ENCODE data around the gene HDGFL3.

DNA sequence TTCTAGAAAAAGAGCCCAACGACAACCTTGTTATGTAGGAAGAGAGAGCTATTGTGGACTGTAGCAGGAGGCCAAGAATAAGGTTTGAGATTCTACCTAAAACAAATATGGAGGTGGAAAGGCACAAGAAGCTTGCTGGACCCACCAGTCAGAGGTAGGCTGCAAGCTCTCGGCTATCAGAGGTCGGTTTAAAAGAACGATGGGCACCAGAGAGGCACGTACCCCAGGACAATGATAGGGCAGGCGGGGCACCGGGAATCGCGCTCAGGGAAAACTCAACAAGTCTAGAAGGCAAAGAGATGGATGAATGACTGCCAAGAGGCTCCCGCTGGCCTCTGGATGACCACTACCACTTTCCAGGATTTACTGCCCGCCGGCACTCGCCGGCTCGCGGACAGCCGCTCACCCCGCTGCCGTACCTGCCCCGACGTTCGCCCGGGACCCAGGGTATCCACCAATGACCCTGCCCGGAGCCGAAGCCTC is 1.1 kb downstream of the HDGFL3 start:
- TF ChIP-seq CTCF (conservative IDR thresholded peaks at IDR 0.05; ENCODE audit: low read depth in 2 of 2): no peak
- no peak for TF ChIP-seq EZH2 (IDR thresholded peaks at IDR 0.05; ENCODE audit: low read depth, unreplicated experiment)
- TF ChIP-seq, protein P1, sequence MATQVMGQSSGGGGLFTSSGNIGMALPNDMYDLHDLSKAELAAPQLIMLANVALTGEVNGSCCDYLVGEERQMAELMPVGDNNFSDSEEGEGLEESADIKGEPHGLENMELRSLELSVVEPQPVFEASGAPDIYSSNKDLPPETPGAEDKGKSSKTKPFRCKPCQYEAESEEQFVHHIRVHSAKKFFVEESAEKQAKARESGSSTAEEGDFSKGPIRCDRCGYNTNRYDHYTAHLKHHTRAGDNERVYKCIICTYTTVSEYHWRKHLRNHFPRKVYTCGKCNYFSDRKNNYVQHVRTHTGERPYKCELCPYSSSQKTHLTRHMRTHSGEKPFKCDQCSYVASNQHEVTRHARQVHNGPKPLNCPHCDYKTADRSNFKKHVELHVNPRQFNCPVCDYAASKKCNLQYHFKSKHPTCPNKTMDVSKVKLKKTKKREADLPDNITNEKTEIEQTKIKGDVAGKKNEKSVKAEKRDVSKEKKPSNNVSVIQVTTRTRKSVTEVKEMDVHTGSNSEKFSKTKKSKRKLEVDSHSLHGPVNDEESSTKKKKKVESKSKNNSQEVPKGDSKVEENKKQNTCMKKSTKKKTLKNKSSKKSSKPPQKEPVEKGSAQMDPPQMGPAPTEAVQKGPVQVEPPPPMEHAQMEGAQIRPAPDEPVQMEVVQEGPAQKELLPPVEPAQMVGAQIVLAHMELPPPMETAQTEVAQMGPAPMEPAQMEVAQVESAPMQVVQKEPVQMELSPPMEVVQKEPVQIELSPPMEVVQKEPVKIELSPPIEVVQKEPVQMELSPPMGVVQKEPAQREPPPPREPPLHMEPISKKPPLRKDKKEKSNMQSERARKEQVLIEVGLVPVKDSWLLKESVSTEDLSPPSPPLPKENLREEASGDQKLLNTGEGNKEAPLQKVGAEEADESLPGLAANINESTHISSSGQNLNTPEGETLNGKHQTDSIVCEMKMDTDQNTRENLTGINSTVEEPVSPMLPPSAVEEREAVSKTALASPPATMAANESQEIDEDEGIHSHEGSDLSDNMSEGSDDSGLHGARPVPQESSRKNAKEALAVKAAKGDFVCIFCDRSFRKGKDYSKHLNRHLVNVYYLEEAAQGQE (IDR thresholded peaks at IDR 0.05; ENCODE audit: unreplicated experiment): no peak
- TF ChIP-seq POLR2AphosphoS5 (IDR thresholded peaks at IDR 0.05; ENCODE audit: low read depth): no peak
- no peak for TF ChIP-seq EZH2phosphoT487 (IDR thresholded peaks at IDR 0.05; ENCODE audit: unreplicated experiment)
- TF ChIP-seq ZNF462 (CRISPR knock-in tag; IDR thresholded peaks at IDR 0.05): no peak
- no peak for TF ChIP-seq JUNB (IDR thresholded peaks at IDR 0.05; ENCODE audit: unreplicated experiment)
- TF ChIP-seq ZNF331 (CRISPR knock-in tag; IDR thresholded peaks at IDR 0.05; ENCODE audit: low read depth): no peak
